HG03175 (cell line): ENCODE results near the gene TLE4.
"Not testable (repeated sequence)": the region's sequence is repeated elsewhere in the genome, so short reads cannot be mapped to it uniquely, and the experiment has no call there.

Experiments
- ATAC-seq: cut with Tn5 transposase; IDR thresholded peaks from one replicate; pipeline ENCODE4 v1.9.1; 2021; ENCODE audit warnings: mild to moderate bottlenecking, moderate library complexity; ENCODE audit not compliant: unreplicated experiment

TLE4 gene

GRCh38 chr9:79571309-79572031, at the start of gene TLE4:
TLE4 (plus strand) TSS chr9:79571965; CDS start chr9:79572791, 826 bp downstream.
- peak; percentile 83 for ATAC-seq

GRCh38 chr9:79522793-79523192, 49.0 kb upstream of the TLE4 start:
- ATAC-seq = no peak

- no peak for ATAC-seq
Measured at GRCh38 chr9:79524266-79524665, 47.5 kb upstream of the TLE4 start.

GRCh38 chr9:79526149-79526672, 45.6 kb upstream of the TLE4 start:
- no peak for ATAC-seq

- ATAC-seq = no peak
Measured at GRCh38 chr9:79535534-79535933, 36.2 kb upstream of the TLE4 start.

GRCh38 chr9:79537838-79538237, 33.9 kb upstream of the TLE4 start:
- no peak for ATAC-seq

- no peak for ATAC-seq
Measured at GRCh38 chr9:79542735-79543620, 28.8 kb upstream of the TLE4 start.

GRCh38 chr9:79544375-79544774, 27.4 kb upstream of the TLE4 start:
- not testable (repeated sequence) for ATAC-seq

- ATAC-seq = no peak
Measured at GRCh38 chr9:79551586-79551985, 20.2 kb upstream of the TLE4 start.

- ATAC-seq = no peak
Measured at GRCh38 chr9:79551994-79552393, 19.8 kb upstream of the TLE4 start.

- ATAC-seq = no peak
Measured at GRCh38 chr9:79555474-79556089, 16.2 kb upstream of the TLE4 start.

- ATAC-seq = no peak
Measured at GRCh38 chr9:79559495-79560181, 12.1 kb upstream of the TLE4 start.

GRCh38 chr9:79562749-79563386, 8.9 kb upstream of the TLE4 start:
- no peak for ATAC-seq

GRCh38 chr9:79564105-79564504, 7.7 kb upstream of the TLE4 start:
- no peak for ATAC-seq

GRCh38 chr9:79565245-79565644, 6.5 kb upstream of the TLE4 start:
- ATAC-seq = peak; percentile 91

- ATAC-seq = no peak
Measured at GRCh38 chr9:79567671-79568098, 4.1 kb upstream of the TLE4 start.

- no peak for ATAC-seq
Measured at GRCh38 chr9:79568337-79569101, 3.2 kb upstream of the TLE4 start.

- no peak for ATAC-seq
Measured at GRCh38 chr9:79569814-79570447, 1.8 kb upstream of the TLE4 start.
